HepG2 (cell line): ENCODE results near the gene ZFP36L2. TPM values are rescaled to one million over a fixed set of nuclear protein-coding genes. Genes with fewer than 3 reads are reported as not detected.
A peak's percentile ranks its signal among the peaks of the same experiment; 100 is the strongest.

Experiments used
- ATM ChIP-seq: fragments of 450-650 bp; IDR thresholded peaks from 2 replicates; pipeline ENCODE4 v1.7.1; 2017; ENCODE audit warnings: mild to moderate bottlenecking, borderline replicate concordance
- DMAP1 ChIP-seq: IDR thresholded peaks from 2 replicates; pipeline ENCODE4 v1.6.1; 2016
- FOXO1 ChIP-seq: sonication (generic); formaldehyde crosslinking; IDR thresholded peaks from 2 replicates; pipeline ENCODE4 v1.4.0; 2020; ENCODE audit warnings: missing genetic modification reagents
- HES4 ChIP-seq: sonication (generic); formaldehyde crosslinking; IDR thresholded peaks from 2 replicates; pipeline ENCODE4 v1.9.0; 2021; ENCODE audit warnings: mild to moderate bottlenecking, missing genetic modification reagents, borderline replicate concordance
- LCORL ChIP-seq, 2 experiments: fragments of 450-650 bp in 1 of 2; sonication (generic) in 1 of 2; formaldehyde crosslinking in 1 of 2; IDR thresholded peaks; 2 replicates each; pipeline versions ENCODE4 v1.5.0 to v1.6.1; 2017 to 2020; ENCODE audit warnings: antibody characterized with exemption in 1 of 2, missing genetic modification reagents in 1 of 2
- NCOA2 ChIP-seq: sonication (generic); formaldehyde crosslinking; IDR thresholded peaks from 2 replicates; pipeline ENCODE4 v1.8.0; 2022; ENCODE audit warnings: inconsistent platforms
- PAX8 ChIP-seq: sonication (generic); formaldehyde crosslinking; IDR thresholded peaks from 2 replicates; pipeline ENCODE4 v1.8.0; 2022; ENCODE audit warnings: mild to moderate bottlenecking, missing genetic modification reagents, borderline replicate concordance
- POGZ ChIP-seq: sonication (generic); formaldehyde crosslinking; IDR thresholded peaks from 2 replicates; pipeline ENCODE4 v1.4.0; 2020; ENCODE audit warnings: mild to moderate bottlenecking, missing genetic modification reagents
- SALL1 ChIP-seq: sonication (generic); formaldehyde crosslinking; IDR thresholded peaks from 2 replicates; pipeline ENCODE4 v1.8.0; 2022; ENCODE audit warnings: mild to moderate bottlenecking, missing genetic modification reagents
- SRSF9 ChIP-seq: fragments of 200-400 bp; formaldehyde crosslinking; IDR thresholded peaks from 2 replicates; pipeline ENCODE4 v1.6.1; 2018; ENCODE audit warnings: borderline replicate concordance, mild to moderate bottlenecking, low read depth, low read length; ENCODE audit not compliant: insufficient read depth, poor library complexity, severe bottlenecking
- TSC22D2 ChIP-seq: sonication (generic); formaldehyde crosslinking; IDR thresholded peaks from 2 replicates; pipeline ENCODE4 v1.5.1; 2020; ENCODE audit warnings: missing genetic modification reagents, mild to moderate bottlenecking, borderline replicate concordance
- ZFY ChIP-seq: sonication (generic); formaldehyde crosslinking; IDR thresholded peaks from 2 replicates; pipeline ENCODE4 v1.4.0; 2020; ENCODE audit warnings: missing genetic modification reagents
- ZIK1 ChIP-seq: sonication (generic); formaldehyde crosslinking; IDR thresholded peaks from 2 replicates; pipeline ENCODE4 v1.5.0; 2020; ENCODE audit warnings: mild to moderate bottlenecking, low read depth, missing genetic modification reagents, borderline replicate concordance
- ZNF24 ChIP-seq: fragments of 450-650 bp; IDR thresholded peaks from 2 replicates; pipeline ENCODE4 v1.6.1; 2017; ENCODE audit warnings: antibody characterized with exemption, mild to moderate bottlenecking
- ZNF253 ChIP-seq: sonication (generic); formaldehyde crosslinking; IDR thresholded peaks from 2 replicates; pipeline ENCODE4 v1.8.0; 2022; ENCODE audit warnings: mild to moderate bottlenecking, missing genetic modification reagents, borderline replicate concordance
- ZNF776 ChIP-seq: sonication (generic); formaldehyde crosslinking; IDR thresholded peaks from 2 replicates; pipeline ENCODE4 v1.4.0; 2020; ENCODE audit warnings: mild to moderate bottlenecking, missing genetic modification reagents
- polyA plus RNA-seq, 8 experiments: library from polyadenylated mRNA; depleted of rRNA in 3 of 8; stranded (reverse) in 7 of 8; unstranded in 1 of 8; fragments of >200 nt; fragmentation: Illumina TruSeq in 4 of 8; extraction: Trizol in 4 of 8; gene quantifications; 2 replicates each; pipeline versions ENCODE4 v1.2.1 to v1.2.3, GENCODE V29; 2011 to 2016; ENCODE audit warnings: low read depth in 4 of 8, missing spikeins in 1 of 8, mixed read lengths in 1 of 8; ENCODE audit not compliant: insufficient read depth in 1 of 8
- total RNA-seq, 5 experiments: library from RNA; depleted of rRNA; stranded (reverse); fragments of >200 nt; fragmentation: Illumina TruSeq; extraction: Trizol; gene quantifications; 2 replicates each; pipeline ENCODE4 v1.2.3, GENCODE V29; 2016; ENCODE audit warnings: low read depth in 1 of 5
- TF ChIP-seq, protein P1 (sequence below): sonication (generic); formaldehyde crosslinking; IDR thresholded peaks from 2 replicates; pipeline ENCODE4 v1.4.0; 2020; ENCODE audit warnings: missing genetic modification reagents, mild to moderate bottlenecking, borderline replicate concordance
- TF ChIP-seq, protein P2 (sequence below): sonication (generic); formaldehyde crosslinking; IDR thresholded peaks from 2 replicates; pipeline ENCODE4 v1.8.0; 2022; ENCODE audit warnings: mild to moderate bottlenecking, missing genetic modification reagents, moderate library complexity
- TF ChIP-seq, protein P3 (sequence below): sonication (generic); formaldehyde crosslinking; IDR thresholded peaks from 2 replicates; pipeline ENCODE4 v1.8.1; 2023; ENCODE audit warnings: mild to moderate bottlenecking, moderate library complexity, missing genetic modification reagents
- TF ChIP-seq, protein P4 (sequence below): sonication (generic); formaldehyde crosslinking; IDR thresholded peaks from 2 replicates; pipeline ENCODE4 v1.4.0; 2020; ENCODE audit warnings: missing genetic modification reagents, borderline replicate concordance

ZFP36L2 gene
- total and polyA plus RNA-seq, 2 of the 13 experiments (the other 11 are each of a cell fraction or from before 2014, with no cell fraction given) = 11.2 to 21.8 TPM

- TF ChIP-seq, protein P1, sequence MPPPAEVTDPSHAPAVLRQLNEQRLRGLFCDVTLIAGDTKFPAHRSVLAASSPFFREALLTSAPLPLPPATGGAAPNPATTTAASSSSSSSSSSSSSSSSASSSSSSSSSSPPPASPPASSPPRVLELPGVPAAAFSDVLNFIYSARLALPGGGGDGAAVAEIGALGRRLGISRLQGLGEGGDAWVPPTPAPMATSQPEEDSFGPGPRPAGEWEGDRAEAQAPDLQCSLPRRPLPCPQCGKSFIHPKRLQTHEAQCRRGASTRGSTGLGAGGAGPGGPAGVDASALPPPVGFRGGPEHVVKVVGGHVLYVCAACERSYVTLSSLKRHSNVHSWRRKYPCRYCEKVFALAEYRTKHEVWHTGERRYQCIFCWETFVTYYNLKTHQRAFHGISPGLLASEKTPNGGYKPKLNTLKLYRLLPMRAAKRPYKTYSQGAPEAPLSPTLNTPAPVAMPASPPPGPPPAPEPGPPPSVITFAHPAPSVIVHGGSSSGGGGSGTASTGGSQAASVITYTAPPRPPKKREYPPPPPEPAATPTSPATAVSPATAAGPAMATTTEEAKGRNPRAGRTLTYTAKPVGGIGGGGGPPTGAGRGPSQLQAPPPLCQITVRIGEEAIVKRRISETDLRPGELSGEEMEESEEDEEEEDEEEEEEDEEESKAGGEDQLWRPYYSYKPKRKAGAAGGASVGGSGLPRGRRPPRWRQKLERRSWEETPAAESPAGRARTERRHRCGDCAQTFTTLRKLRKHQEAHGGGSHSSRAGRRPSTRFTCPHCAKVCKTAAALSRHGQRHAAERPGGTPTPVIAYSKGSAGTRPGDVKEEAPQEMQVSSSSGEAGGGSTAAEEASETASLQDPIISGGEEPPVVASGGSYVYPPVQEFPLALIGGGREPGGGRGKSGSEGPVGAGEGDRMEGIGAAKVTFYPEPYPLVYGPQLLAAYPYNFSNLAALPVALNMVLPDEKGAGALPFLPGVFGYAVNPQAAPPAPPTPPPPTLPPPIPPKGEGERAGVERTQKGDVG (CRISPR knock-in tag) = peak; percentile 86
- peak; percentile 63 for TF ChIP-seq ZFY (CRISPR knock-in tag)
- no peak for TF ChIP-seq ZNF24
- TF ChIP-seq ZIK1 (CRISPR knock-in tag) = no peak
- no peak for TF ChIP-seq ZNF776 (CRISPR knock-in tag)
- TF ChIP-seq TSC22D2 (CRISPR knock-in tag) = no peak
- TF ChIP-seq, protein P2, sequence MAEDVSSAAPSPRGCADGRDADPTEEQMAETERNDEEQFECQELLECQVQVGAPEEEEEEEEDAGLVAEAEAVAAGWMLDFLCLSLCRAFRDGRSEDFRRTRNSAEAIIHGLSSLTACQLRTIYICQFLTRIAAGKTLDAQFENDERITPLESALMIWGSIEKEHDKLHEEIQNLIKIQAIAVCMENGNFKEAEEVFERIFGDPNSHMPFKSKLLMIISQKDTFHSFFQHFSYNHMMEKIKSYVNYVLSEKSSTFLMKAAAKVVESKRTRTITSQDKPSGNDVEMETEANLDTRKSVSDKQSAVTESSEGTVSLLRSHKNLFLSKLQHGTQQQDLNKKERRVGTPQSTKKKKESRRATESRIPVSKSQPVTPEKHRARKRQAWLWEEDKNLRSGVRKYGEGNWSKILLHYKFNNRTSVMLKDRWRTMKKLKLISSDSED (CRISPR knock-in tag) = no peak
- TF ChIP-seq HES4 = no peak
- TF ChIP-seq SALL1 = peak; percentile 57
- no peak for TF ChIP-seq ZNF253
- TF ChIP-seq LCORL (IDR thresholded peaks at IDR 0.05) = no peak
- TF ChIP-seq LCORL (CRISPR knock-in tag; IDR thresholded peaks at IDR 0.05) = peak; percentile 80
- peak; percentile 51; the same call in 1 of the 2 replicates for TF ChIP-seq NCOA2 (CRISPR knock-in tag)
- TF ChIP-seq FOXO1 = peak; percentile 56; the same call in 1 of the 2 replicates
- no peak for TF ChIP-seq DMAP1
- TF ChIP-seq, protein P3, sequence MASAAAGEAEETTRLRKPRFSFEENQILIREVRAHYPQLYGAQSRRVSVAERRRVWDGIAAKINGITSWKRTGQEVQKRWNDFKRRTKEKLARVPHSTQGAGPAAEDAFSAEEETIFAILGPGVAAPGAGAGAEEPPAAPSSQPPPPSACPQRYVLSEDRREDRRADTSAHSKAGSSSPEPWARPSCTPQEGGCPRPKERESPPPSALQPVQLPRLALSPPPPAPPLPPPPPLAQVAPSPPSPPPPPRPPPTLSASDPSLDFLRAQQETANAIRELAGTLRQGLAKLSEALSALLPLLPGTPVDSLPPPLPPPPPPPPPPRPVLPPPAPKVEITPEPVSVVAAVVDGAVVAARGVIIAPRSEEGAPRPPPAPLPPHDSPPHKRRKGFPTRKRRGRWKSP = peak; percentile 48; the same call in 1 of the 2 replicates
- TF ChIP-seq, protein P4, sequence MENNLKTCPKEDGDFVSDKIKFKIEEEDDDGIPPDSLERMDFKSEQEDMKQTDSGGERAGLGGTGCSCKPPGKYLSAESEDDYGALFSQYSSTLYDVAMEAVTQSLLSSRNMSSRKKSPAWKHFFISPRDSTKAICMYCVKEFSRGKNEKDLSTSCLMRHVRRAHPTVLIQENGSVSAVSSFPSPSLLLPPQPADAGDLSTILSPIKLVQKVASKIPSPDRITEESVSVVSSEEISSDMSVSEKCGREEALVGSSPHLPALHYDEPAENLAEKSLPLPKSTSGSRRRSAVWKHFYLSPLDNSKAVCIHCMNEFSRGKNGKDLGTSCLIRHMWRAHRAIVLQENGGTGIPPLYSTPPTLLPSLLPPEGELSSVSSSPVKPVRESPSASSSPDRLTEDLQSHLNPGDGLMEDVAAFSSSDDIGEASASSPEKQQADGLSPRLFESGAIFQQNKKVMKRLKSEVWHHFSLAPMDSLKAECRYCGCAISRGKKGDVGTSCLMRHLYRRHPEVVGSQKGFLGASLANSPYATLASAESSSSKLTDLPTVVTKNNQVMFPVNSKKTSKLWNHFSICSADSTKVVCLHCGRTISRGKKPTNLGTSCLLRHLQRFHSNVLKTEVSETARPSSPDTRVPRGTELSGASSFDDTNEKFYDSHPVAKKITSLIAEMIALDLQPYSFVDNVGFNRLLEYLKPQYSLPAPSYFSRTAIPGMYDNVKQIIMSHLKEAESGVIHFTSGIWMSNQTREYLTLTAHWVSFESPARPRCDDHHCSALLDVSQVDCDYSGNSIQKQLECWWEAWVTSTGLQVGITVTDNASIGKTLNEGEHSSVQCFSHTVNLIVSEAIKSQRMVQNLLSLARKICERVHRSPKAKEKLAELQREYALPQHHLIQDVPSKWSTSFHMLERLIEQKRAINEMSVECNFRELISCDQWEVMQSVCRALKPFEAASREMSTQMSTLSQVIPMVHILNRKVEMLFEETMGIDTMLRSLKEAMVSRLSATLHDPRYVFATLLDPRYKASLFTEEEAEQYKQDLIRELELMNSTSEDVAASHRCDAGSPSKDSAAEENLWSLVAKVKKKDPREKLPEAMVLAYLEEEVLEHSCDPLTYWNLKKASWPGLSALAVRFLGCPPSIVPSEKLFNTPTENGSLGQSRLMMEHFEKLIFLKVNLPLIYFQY (CRISPR knock-in tag) = no peak
- peak; percentile 55 for TF ChIP-seq POGZ (CRISPR knock-in tag)
- TF ChIP-seq PAX8 (CRISPR knock-in tag) = no peak
- TF ChIP-seq SRSF9 = no peak
- no peak for TF ChIP-seq ATM
Measured at GRCh38 chr2:43188561-43189386, 37.6 kb downstream of the ZFP36L2 start (continued).
